ENCODE results near the gene OR7A10.
A peak's percentile ranks its signal among the peaks of the same experiment; 100 is the strongest.

The OR7A10 gene

DNA sequence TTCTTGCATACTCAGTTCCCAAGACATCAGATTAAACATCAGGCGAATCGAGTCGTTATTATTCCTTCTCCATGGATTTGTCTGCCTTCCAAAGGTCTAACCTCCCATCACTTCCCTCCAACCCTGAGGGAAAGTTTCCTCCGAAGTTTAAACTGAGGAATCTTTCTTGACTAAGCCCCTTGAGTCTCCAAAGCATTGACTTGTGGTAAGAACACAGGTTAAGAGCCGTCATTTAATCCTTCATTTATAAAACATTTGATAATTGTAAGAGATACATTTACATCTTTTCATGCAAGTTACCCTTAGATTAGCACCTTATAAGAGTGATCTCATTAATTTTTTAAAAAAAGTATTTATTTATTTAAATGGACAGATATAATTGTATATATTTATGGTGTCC is at the start of gene OR7A10:
Gene OR7A10 (minus strand): TSS at position 101 of the 400 bp plus-strand sequence. CDS start 7,045 bp downstream, outside the sequence.
- DNase-seq (ENCODE audit: low read depth) = no peak
- H3K4me1 ChIP-seq (ENCODE audit: control insufficient read depth, insufficient read depth, low read length) = no peaks in the 10 kb centered on the region
- peaks cover 8% of the 10 kb centered on the region for H3K27me3 ChIP-seq (replicated peaks; ENCODE audit: control insufficient read depth, insufficient read depth, low read length)
- H3K4me3 ChIP-seq (ENCODE audit: low read length) = no peak within 1 kb of the TSS
- no peaks in the 10 kb centered on the region for H3K36me3 ChIP-seq (ENCODE audit: control insufficient read depth, insufficient read depth, low read length, severe bottlenecking)
- H3K9me3 ChIP-seq (ENCODE audit: control insufficient read depth, low read length) = peaks cover 2% of the 10 kb centered on the region
- H3K9ac ChIP-seq (ENCODE audit: low read length) = no peak within 1 kb of the TSS

DNA sequence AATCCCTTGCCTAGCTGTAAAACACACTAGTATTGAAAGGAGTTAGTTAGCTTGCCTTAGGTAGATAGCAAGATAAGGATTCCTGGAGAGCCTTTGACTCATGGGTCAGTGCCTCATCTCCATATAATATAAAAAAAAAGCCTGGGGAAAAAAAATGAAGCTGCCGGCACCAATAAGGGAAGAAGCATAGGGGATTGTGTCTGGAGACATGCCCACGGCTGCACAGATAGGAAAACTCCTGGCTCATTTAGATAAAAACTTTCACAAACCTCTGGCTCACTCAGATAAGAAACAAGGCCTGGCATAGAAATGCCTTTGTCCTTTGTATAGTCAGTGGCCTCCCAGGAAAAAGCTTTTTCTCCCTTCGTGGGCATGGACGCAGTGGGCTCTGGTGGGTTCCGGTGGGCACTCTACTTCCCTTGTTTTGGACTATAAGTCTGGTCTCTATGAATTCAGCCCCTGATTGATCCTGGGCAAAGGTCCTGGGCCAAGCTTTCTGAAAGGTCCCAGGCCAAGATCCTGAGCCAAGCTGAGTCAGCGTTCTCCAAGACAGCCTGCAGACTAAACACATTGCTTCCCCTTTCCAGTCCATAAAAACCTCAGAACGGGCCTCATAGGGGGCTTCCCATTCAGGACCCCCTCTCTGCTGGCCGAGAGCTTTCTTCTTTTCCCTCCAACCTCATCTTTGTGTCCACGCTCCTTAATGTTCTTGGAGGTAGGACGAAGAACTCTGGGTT is 42.1 kb upstream of the OR7A10 start:
- peaks cover 10% of the 10 kb centered on the region for H3K27me3 ChIP-seq (replicated peaks; ENCODE audit: control insufficient read depth, insufficient read depth, low read length)
- no peak overlapping the region for H3K9ac ChIP-seq (ENCODE audit: low read length)
- H3K4me1 ChIP-seq (ENCODE audit: control insufficient read depth, insufficient read depth, low read length) = peaks cover 7% of the 10 kb centered on the region
- no peak overlapping the region for H3K4me3 ChIP-seq (ENCODE audit: low read length)
- no peak for DNase-seq (ENCODE audit: low read depth)
- no peaks in the 10 kb centered on the region for H3K9me3 ChIP-seq (ENCODE audit: control insufficient read depth, low read length)
- H3K36me3 ChIP-seq (ENCODE audit: control insufficient read depth, insufficient read depth, low read length, severe bottlenecking) = no peaks in the 10 kb centered on the region

DNA sequence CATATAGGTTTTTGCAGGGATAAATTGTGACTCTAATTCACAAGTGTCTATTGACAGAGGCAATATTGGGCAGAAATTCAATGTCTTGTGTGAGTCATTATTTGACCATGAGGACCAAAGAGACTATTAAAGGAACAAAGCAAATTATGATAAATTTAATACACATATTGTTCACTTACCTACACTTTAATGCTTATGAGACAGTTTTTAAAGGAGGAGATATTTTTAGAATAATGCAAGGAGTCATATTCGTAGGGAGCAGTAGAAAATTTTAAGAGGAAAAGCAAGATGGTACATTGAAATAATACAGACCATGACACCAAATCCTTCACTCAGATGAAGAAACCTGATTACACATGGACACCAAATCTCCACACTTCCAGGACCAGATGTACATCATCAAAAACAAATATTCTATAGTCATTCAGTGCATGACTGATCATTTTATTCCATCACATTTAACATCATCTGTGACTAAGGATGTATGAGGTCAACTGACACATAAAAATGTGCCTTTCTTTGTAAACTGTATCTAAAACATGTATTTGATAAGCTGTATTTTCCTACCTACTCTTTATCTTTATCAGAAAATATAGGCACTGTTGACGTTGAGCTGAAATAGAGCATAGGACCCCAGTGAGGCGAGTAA is 41.4 kb upstream of the OR7A10 start:
- H3K9me3 ChIP-seq (ENCODE audit: control insufficient read depth, low read length) = no peaks in the 10 kb centered on the region
- peaks cover 7% of the 10 kb centered on the region for H3K27me3 ChIP-seq (replicated peaks; ENCODE audit: control insufficient read depth, insufficient read depth, low read length)
- peaks cover 7% of the 10 kb centered on the region for H3K4me1 ChIP-seq (ENCODE audit: control insufficient read depth, insufficient read depth, low read length)
- DNase-seq (ENCODE audit: low read depth) = no peak
- H3K9ac ChIP-seq (ENCODE audit: low read length) = no peak overlapping the region
- H3K4me3 ChIP-seq (ENCODE audit: low read length) = no peak overlapping the region
- H3K36me3 ChIP-seq (ENCODE audit: control insufficient read depth, insufficient read depth, low read length, severe bottlenecking) = no peaks in the 10 kb centered on the region

DNA sequence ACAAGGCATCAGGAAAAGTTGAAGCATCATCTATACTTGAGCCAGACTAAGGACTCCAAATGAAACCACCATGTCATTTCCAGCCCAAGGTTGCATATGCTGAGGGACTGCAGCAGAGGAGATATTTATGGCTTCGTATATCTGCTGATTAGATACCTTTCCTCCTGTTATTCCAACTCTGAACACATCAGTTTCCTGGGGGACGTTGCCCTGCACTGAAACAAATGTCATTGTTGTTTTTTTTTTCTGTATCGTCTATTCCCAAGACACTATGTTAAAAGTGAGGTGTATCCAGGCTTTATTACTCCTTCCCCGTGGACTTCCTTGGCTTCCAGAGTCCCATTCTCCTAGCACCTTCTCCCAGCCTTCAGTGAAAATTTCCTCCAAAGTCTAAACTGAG is 37.3 kb upstream of the OR7A10 start, which contains the start of gene OR7A17:
Gene OR7A17 (minus strand): TSS at position 101 of the 400 bp plus-strand sequence. CDS start 4,777 bp downstream, outside the sequence.
- Histone ChIP-seq H3K4me1 (ENCODE audit: control insufficient read depth, insufficient read depth, low read length) (peaks cover 4% of the 10 kb centered on the region), H3K9ac (ENCODE audit: low read length) (no peak within 1 kb of the TSS), H3K9me3 (ENCODE audit: control insufficient read depth, low read length) (no peaks in the 10 kb centered on the region), H3K36me3 (ENCODE audit: control insufficient read depth, insufficient read depth, low read length, severe bottlenecking) (no peaks in the 10 kb centered on the region), H3K4me3 (ENCODE audit: low read length) (no peak within 1 kb of the TSS), H3K27me3 (replicated peaks; ENCODE audit: control insufficient read depth, insufficient read depth, low read length) (peaks cover 7% of the 10 kb centered on the region)
- DNase-seq (ENCODE audit: low read depth) = no peak

DNA sequence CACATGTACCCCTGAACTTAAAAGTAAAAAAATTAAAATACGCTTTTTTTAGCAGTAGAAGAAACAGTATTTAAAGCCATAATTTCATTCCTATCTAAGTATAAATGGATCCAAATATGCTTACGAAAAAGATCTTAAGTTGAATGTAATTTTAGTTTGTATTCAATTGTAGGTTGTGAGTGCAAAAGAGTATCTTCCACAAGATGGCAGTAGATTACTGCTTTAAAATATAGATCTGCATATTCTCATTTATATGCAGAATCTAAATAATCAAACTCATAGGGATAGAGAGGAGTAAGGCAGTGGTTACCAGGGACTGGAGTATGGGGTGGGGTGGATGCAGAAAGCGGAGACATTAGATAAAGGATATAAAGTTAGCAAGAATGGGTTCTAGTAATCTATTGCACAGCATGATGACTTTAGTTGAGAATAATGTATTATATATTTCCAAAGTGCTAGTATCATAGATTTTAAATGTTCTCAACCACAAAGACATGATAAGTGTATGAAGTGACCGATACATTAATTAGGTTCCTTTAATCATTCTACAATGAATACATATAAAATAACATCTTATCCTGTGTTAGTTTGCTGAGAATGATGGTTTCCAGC is 23.0 kb upstream of the OR7A10 start:
- Histone ChIP-seq H3K9ac (ENCODE audit: low read length) (no peak overlapping the region), H3K4me3 (ENCODE audit: low read length) (no peak overlapping the region), H3K9me3 (ENCODE audit: control insufficient read depth, low read length) (no peaks in the 10 kb centered on the region), H3K27me3 (replicated peaks; ENCODE audit: control insufficient read depth, insufficient read depth, low read length) (peaks cover 45% of the 10 kb centered on the region), H3K4me1 (ENCODE audit: control insufficient read depth, insufficient read depth, low read length) (no peaks in the 10 kb centered on the region), H3K36me3 (ENCODE audit: control insufficient read depth, insufficient read depth, low read length, severe bottlenecking) (no peaks in the 10 kb centered on the region)
- DNase-seq (ENCODE audit: low read depth) = peak; percentile 41

DNA sequence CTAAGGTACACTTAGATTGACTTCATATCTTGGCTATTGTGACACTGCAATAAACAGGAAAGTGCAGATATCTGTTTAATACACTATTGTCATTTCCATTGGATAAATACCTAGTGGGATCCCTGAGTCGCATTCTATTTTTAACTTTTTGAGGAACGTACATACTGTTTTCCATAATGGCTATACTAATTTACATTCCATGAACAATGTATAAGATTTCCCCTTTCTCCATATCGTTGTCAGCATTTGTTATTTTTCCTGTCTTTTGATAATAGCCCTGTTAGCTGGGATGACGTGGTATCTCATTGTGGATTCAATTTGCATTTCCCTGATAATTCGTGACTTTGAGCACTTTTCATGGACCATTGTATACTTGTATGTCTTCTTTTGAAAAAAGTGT is 19.8 kb upstream of the OR7A10 start:
- no peak overlapping the region for H3K4me3 ChIP-seq (ENCODE audit: low read length)
- no peaks in the 10 kb centered on the region for H3K36me3 ChIP-seq (ENCODE audit: control insufficient read depth, insufficient read depth, low read length, severe bottlenecking)
- no peaks in the 10 kb centered on the region for H3K9me3 ChIP-seq (ENCODE audit: control insufficient read depth, low read length)
- no peaks in the 10 kb centered on the region for H3K4me1 ChIP-seq (ENCODE audit: control insufficient read depth, insufficient read depth, low read length)
- H3K27me3 ChIP-seq (replicated peaks; ENCODE audit: control insufficient read depth, insufficient read depth, low read length) = peaks cover 39% of the 10 kb centered on the region
- H3K9ac ChIP-seq (ENCODE audit: low read length) = no peak overlapping the region
- no peak for DNase-seq (ENCODE audit: low read depth)

DNA sequence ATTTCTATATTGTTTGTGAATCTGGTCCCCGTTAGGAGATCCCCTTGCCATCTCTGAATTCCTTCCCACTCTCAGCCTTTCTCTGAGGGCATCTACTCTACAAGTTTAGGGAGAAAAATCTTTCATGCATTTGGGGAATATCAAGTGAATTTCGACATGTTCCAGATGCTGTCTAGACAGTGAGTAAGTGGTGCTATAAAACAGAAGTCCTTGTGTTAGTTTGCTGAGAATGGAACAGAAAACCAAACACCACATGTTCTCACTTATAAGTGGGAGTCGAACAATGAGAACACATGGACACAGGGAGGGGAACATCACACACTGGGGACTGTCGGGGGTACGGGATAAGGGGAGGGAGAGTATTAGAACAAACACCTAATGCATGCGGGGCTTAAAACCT is 5.1 kb downstream of the OR7A10 start:
- Histone ChIP-seq H3K27me3 (replicated peaks; ENCODE audit: control insufficient read depth, insufficient read depth, low read length) (peaks cover 18% of the 10 kb centered on the region), H3K9ac (ENCODE audit: low read length) (no peak overlapping the region), H3K4me3 (ENCODE audit: low read length) (no peak overlapping the region), H3K4me1 (ENCODE audit: control insufficient read depth, insufficient read depth, low read length) (no peaks in the 10 kb centered on the region), H3K9me3 (ENCODE audit: control insufficient read depth, low read length) (peaks cover 8% of the 10 kb centered on the region), H3K36me3 (ENCODE audit: control insufficient read depth, insufficient read depth, low read length, severe bottlenecking) (no peaks in the 10 kb centered on the region)
- DNase-seq (ENCODE audit: low read depth) = no peak

DNA sequence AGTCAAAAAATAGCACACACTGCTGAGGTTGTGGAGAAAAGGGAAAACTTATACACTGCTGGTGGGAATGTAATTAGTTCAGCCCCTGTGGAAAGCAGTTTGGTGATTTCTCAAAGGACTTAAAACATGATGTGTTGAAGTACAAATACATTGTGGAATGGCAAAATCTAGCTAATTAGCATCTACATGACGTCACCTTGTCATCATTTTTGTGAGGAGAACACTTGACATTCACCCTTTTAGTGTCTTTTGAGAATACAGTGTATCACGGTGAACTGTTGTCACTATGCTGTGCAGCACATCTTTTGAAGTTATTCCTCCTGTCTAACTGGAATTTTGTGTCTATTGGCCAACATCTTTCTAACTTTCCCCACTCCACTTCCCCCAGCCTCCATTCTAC is 5.6 kb downstream of the OR7A10 start:
- DNase-seq (ENCODE audit: low read depth) = no peak
- no peak overlapping the region for H3K4me3 ChIP-seq (ENCODE audit: low read length)
- H3K4me1 ChIP-seq (ENCODE audit: control insufficient read depth, insufficient read depth, low read length) = no peaks in the 10 kb centered on the region
- peaks cover 8% of the 10 kb centered on the region for H3K9me3 ChIP-seq (ENCODE audit: control insufficient read depth, low read length)
- no peaks in the 10 kb centered on the region for H3K36me3 ChIP-seq (ENCODE audit: control insufficient read depth, insufficient read depth, low read length, severe bottlenecking)
- H3K27me3 ChIP-seq (replicated peaks; ENCODE audit: control insufficient read depth, insufficient read depth, low read length) = peaks cover 17% of the 10 kb centered on the region
- H3K9ac ChIP-seq (ENCODE audit: low read length) = no peak overlapping the region

DNA sequence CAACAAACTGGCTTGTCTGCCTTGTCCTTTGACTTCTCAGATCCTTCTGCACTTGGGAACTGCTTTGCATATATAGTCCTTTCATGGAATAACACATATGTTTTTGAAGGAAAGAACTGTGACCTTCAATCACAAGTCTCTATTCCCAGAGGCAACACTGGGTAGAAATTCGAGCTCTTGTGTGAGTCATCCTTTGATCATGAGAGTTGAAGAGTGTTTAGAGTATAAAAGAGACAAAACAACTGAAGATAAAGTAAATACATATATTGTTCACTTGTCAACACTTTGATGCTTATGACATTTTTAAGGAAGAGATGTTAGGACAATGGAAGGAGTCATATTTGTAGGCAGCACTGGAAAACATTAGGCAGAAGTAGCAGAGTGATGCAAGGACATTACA is 8.5 kb downstream of the OR7A10 start:
- Histone ChIP-seq H3K27me3 (replicated peaks; ENCODE audit: control insufficient read depth, insufficient read depth, low read length) (peaks cover 15% of the 10 kb centered on the region), H3K9ac (ENCODE audit: low read length) (no peak overlapping the region), H3K4me1 (ENCODE audit: control insufficient read depth, insufficient read depth, low read length) (peaks cover 3% of the 10 kb centered on the region), H3K4me3 (ENCODE audit: low read length) (no peak overlapping the region), H3K9me3 (ENCODE audit: control insufficient read depth, low read length) (peaks cover 8% of the 10 kb centered on the region), H3K36me3 (ENCODE audit: control insufficient read depth, insufficient read depth, low read length, severe bottlenecking) (no peaks in the 10 kb centered on the region)
- DNase-seq (ENCODE audit: low read depth) = no peak

DNA sequence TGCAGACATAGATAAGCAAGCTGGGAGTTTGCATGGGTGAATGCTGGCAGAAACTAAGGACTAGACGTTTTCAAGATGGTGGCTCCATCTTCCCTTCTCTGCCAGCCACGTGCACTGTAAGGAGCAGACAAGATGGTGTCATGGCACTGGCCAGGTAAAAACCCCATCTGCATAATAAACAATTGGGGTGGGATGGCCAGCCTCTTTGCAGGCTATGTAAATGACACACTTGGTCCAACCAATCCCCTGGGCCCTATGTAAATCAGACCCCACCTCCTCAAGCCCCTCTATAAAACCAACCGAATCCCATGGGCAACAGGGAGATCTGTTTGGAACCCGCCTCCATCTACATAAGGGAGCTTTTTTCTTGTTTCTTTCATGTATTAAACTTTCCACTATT is 11.3 kb downstream of the OR7A10 start:
- DNase-seq (ENCODE audit: low read depth) = no peak
- Histone ChIP-seq H3K9me3 (ENCODE audit: control insufficient read depth, low read length) (peaks cover 8% of the 10 kb centered on the region), H3K4me3 (ENCODE audit: low read length) (no peak overlapping the region)

DNA sequence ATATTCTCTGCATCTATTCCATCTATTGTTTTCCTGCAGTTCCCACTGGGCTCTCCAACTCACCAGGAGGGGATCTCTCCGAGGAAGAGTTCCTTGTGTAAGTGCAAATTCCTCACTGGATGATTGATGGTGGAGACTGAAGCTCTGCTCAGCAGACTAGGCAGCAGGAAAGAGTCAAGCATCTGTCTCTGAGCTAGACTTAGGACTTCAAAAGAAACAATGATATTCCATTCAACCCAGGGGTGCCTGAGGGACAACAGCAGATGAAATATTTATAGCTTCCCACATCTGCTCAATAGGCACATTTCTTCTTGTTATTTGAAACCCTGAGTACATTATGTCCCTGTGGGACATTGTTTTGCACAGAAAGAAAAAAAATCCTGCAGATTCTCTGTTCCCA is 13.7 kb downstream of the OR7A10 start, which contains the start of the genes OR7A5 and OR7C1:
Gene OR7A5 (minus strand): TSS at position 175 of the 400 bp plus-strand sequence. CDS start 6,944 bp downstream, outside the sequence.
Gene OR7C1 (minus strand): TSS at position 175 of the 400 bp plus-strand sequence. CDS start 35,049 bp downstream, outside the sequence.
- no peak within 1 kb of the TSS for H3K4me3 ChIP-seq (ENCODE audit: low read length)
- H3K4me1 ChIP-seq (ENCODE audit: control insufficient read depth, insufficient read depth, low read length) = peaks cover 9% of the 10 kb centered on the region
- H3K9me3 ChIP-seq (ENCODE audit: control insufficient read depth, low read length) = peaks cover 8% of the 10 kb centered on the region
- DNase-seq (ENCODE audit: low read depth) = no peak
- no peaks in the 10 kb centered on the region for H3K27me3 ChIP-seq (replicated peaks; ENCODE audit: control insufficient read depth, insufficient read depth, low read length)
- no peak within 1 kb of the TSS for H3K9ac ChIP-seq (ENCODE audit: low read length)
- H3K36me3 ChIP-seq (ENCODE audit: control insufficient read depth, insufficient read depth, low read length, severe bottlenecking) = no peaks in the 10 kb centered on the region

More for the DNA sequence above, 11.3 kb downstream of the OR7A10 start:
- Histone ChIP-seq H3K9ac (ENCODE audit: low read length) (no peak overlapping the region), H3K36me3 (ENCODE audit: control insufficient read depth, insufficient read depth, low read length, severe bottlenecking) (no peaks in the 10 kb centered on the region), H3K27me3 (replicated peaks; ENCODE audit: control insufficient read depth, insufficient read depth, low read length) (peaks cover 3% of the 10 kb centered on the region), H3K4me1 (ENCODE audit: control insufficient read depth, insufficient read depth, low read length) (peaks cover 9% of the 10 kb centered on the region)
